Measurements from ENCODE around the gene PLPP2. TPM values are rescaled to one million over a fixed set of nuclear protein-coding genes. Genes with fewer than 3 reads are reported as not detected.

Gene PLPP2
- total RNA-seq, 3 donors from 2014 or later (not counting 1 experiment from before 2014, with no cell fraction given) = 0.85 to 6.2 (median 1.0) TPM

DNA sequence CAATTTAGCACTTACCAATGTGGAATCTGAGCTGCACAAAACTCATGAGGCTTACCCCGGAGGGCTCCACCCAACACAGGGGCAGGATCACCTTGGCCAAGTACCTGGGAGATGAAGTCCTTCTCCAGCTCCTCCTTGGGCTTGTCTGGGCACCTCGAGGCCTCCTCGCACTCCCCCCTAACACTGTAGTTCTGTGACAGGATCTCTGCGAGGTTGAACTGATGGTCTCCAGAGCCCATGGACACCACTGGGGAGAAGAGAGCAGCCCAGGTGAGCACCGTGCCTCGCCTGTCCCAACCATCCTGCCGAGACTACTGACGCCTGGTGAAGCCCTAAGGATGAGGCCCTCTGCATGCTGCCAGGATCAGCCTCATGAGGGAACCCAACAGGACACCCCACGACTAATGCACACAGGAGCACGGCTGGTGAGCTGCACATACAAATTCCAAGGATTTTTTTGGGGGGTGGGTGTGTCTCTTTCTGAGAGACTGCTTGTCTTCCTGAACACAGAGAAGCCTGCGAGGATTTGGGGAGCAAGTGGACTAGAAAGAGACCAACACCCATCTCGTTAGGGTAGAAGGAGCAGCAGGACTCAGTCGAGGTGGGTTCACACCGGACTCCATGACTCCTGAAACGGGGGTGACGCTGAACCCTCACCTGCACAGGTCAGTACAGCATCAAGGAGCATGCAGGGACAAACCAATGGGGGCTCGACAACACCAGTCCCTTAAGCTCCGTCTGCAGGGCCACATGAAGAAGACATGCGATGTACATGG lies 43.3 kb upstream of the PLPP2 start:
- H3K27me3 Mint-ChIP-seq (ENCODE audit: low read depth in 2 of 2) = no peaks in the 10 kb centered on the region
- TF ChIP-seq, protein P1, sequence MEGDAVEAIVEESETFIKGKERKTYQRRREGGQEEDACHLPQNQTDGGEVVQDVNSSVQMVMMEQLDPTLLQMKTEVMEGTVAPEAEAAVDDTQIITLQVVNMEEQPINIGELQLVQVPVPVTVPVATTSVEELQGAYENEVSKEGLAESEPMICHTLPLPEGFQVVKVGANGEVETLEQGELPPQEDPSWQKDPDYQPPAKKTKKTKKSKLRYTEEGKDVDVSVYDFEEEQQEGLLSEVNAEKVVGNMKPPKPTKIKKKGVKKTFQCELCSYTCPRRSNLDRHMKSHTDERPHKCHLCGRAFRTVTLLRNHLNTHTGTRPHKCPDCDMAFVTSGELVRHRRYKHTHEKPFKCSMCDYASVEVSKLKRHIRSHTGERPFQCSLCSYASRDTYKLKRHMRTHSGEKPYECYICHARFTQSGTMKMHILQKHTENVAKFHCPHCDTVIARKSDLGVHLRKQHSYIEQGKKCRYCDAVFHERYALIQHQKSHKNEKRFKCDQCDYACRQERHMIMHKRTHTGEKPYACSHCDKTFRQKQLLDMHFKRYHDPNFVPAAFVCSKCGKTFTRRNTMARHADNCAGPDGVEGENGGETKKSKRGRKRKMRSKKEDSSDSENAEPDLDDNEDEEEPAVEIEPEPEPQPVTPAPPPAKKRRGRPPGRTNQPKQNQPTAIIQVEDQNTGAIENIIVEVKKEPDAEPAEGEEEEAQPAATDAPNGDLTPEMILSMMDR (IDR thresholded peaks at IDR 0.05) = no peak
- WGBS (ENCODE audit: insufficient coverage) = 97% methylated on average over 19 of the region's 19 CpGs

DNA sequence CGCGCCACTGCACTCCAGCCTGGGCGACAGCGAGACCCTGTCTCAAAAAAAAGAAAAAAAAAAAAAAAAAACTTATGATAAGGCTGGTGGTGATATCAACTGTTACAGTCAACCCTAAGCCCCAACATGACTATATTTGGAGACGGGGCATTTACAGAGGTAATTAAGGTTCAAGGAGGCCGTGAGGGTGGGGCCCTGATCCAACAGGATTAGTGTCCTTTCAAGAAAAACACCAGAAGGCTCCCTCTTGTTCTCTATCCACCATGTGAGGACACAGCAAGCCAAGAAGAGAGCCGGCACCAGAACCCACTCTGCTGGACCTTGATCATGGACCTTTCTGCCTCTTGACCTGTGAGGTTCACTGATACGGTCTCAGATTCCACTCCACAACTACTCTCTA lies 39.3 kb upstream of the PLPP2 start:
- Mint-ChIP-seq H3K27me3 (ENCODE audit: low read depth in 2 of 2) (no peaks in the 10 kb centered on the region), H3K27ac (no peak overlapping the region), H3K36me3 (peaks cover 7% of the 10 kb centered on the region), H3K9me3 (no peaks in the 10 kb centered on the region), H3K4me3 (no peak overlapping the region), H3K4me1 (no peaks in the 10 kb centered on the region)
- no peaks in the 10 kb centered on the region for H3K4me1 ChIP-seq (ENCODE audit: control insufficient read depth, insufficient read depth, low read length)
- peaks cover 53% of the 10 kb centered on the region for H3K36me3 ChIP-seq (ENCODE audit: control insufficient read depth, insufficient read depth, low read length)
- TF ChIP-seq, protein P1 (IDR thresholded peaks at IDR 0.05) = no peak
- WGBS (ENCODE audit: insufficient coverage) = 98% methylated on average over 4 of the region's 8 CpGs
- DNase-seq = no peak
- H3K9me3 ChIP-seq (ENCODE audit: control insufficient read depth, insufficient read depth, low read length) = peaks cover 17% of the 10 kb centered on the region
- H3K27me3 ChIP-seq (ENCODE audit: control insufficient read depth, insufficient read depth, low read length) = no peaks in the 10 kb centered on the region
- intact Hi-C loops (cut with micrococcal nuclease) = no loop called here
- H3K27ac ChIP-seq (ENCODE audit: low read length) = no peak overlapping the region
- no peak overlapping the region for H3K4me3 ChIP-seq (ENCODE audit: low read length)
- no peak for ATAC-seq

More for the DNA sequence above, 43.3 kb upstream of the PLPP2 start:
- DNase-seq (no peak), ATAC-seq (no peak)
- no peak overlapping the region for H3K27ac Mint-ChIP-seq
- no peak overlapping the region for H3K4me3 Mint-ChIP-seq
- H3K9me3 ChIP-seq (ENCODE audit: control insufficient read depth, insufficient read depth, low read length) = peaks cover 4% of the 10 kb centered on the region
- no peaks in the 10 kb centered on the region for H3K9me3 Mint-ChIP-seq
- H3K36me3 ChIP-seq (ENCODE audit: control insufficient read depth, insufficient read depth, low read length) = peaks cover 19% of the 10 kb centered on the region
- H3K4me1 ChIP-seq (ENCODE audit: control insufficient read depth, insufficient read depth, low read length) = no peaks in the 10 kb centered on the region
- peaks cover 15 to 21% of the 10 kb centered on the region in 2 donors for H3K4me1 Mint-ChIP-seq
- H3K36me3 Mint-ChIP-seq = peaks cover 7% of the 10 kb centered on the region
- intact Hi-C loops (cut with micrococcal nuclease) = no loop called here
- no peak overlapping the region for H3K4me3 ChIP-seq (ENCODE audit: low read length)
- no peak overlapping the region for H3K27ac ChIP-seq (ENCODE audit: low read length)
- no peaks in the 10 kb centered on the region for H3K27me3 ChIP-seq (ENCODE audit: control insufficient read depth, insufficient read depth, low read length)

DNA sequence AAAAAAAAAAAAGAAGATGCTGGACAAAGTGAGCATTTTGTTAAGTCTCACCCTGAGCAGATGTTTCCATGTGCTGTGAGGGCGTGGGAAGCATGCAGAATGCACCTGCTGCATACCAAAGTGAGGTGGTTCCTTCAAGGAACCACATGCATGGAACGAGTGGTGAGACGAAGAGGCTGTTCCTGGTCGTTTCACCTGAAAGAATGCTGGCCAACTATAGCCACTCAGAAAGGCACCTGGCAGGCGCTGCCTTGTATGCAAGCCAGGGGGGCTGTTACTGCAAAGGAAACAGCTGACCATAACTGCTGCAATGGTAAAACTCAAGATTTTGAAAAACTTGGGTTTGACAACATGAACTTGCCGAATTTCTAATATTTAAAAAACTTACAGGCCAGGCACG lies 38.7 kb upstream of the PLPP2 start:
- ATAC-seq = no peak
- Histone ChIP-seq H3K27me3 (ENCODE audit: control insufficient read depth, insufficient read depth, low read length) (no peaks in the 10 kb centered on the region), H3K4me3 (ENCODE audit: low read length) (no peak overlapping the region), H3K4me1 (ENCODE audit: control insufficient read depth, insufficient read depth, low read length) (no peaks in the 10 kb centered on the region), H3K36me3 (ENCODE audit: control insufficient read depth, insufficient read depth, low read length) (peaks cover 55% of the 10 kb centered on the region), H3K27ac (ENCODE audit: low read length) (no peak overlapping the region), H3K9me3 (ENCODE audit: control insufficient read depth, insufficient read depth, low read length) (peaks cover 17% of the 10 kb centered on the region)
- Mint-ChIP-seq H3K9me3 (no peaks in the 10 kb centered on the region), H3K36me3 (peaks cover 7% of the 10 kb centered on the region), H3K27me3 (ENCODE audit: low read depth in 2 of 2) (no peaks in the 10 kb centered on the region), H3K27ac (no peak overlapping the region), H3K4me3 (no peak overlapping the region), H3K4me1 (no peaks in the 10 kb centered on the region)
- over 99% methylated on average over 7 of the region's 7 CpGs for WGBS (ENCODE audit: insufficient coverage)
- intact Hi-C loops (cut with micrococcal nuclease) = no loop called here
- no peak for DNase-seq
- TF ChIP-seq, protein P1 (IDR thresholded peaks at IDR 0.05) = no peak

All from natural killer cell (primary cell).